HG02840 (cell line): ENCODE data around the gene PAAF1.

Experiments used
- ATAC-seq: cut with Tn5 transposase; IDR thresholded peaks from one replicate; pipeline ENCODE4 v1.9.1; 2021; ENCODE audit warnings: mild to moderate bottlenecking, moderate library complexity, moderate number of reproducible peaks; ENCODE audit not compliant: unreplicated experiment, low FRiP score

The PAAF1 gene

DNA sequence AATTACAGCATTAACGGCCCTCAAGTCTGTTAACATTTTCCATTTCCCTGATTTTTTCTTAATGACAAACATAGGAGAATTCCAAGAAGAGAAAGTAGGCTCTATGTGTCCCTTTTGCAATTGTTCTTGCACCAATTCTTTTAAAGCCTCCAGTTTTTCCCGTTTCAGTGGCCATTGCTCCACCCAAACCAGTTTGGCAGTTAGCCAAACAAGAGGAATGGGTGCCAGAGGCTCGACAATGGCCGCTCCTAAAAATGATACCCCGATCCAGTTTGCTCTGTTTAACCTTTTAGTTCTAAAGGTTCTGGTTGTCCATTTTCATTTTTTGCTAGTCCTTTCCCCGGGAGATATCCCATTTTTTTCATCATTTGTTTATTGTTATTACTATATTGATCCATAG is 67.3 kb downstream of the PAAF1 start:
- ATAC-seq = no peak

DNA sequence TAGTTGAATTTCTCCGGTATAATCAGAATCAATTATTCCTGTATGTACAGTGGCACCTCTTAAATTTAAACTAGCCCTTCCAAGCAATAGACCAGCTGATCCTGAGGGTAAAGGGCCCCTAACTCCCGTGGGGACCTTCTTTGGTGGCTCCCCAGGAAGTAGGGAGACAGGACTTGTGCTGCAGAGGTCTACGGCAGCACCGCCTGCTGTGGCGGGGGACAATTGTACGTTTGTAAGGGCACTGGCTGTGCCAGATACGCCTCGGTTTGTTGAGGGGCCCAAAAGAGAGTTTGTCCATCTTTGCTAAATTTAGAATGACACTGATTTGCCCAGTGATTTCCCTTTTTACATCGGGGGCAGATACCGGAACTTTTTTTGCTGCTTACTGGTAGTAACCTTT is 68.1 kb downstream of the PAAF1 start:
- ATAC-seq = no peak

- ATAC-seq = no peak
Observed at GRCh38 chr11:73945396-73945795, 68.6 kb downstream of the PAAF1 start.

DNA sequence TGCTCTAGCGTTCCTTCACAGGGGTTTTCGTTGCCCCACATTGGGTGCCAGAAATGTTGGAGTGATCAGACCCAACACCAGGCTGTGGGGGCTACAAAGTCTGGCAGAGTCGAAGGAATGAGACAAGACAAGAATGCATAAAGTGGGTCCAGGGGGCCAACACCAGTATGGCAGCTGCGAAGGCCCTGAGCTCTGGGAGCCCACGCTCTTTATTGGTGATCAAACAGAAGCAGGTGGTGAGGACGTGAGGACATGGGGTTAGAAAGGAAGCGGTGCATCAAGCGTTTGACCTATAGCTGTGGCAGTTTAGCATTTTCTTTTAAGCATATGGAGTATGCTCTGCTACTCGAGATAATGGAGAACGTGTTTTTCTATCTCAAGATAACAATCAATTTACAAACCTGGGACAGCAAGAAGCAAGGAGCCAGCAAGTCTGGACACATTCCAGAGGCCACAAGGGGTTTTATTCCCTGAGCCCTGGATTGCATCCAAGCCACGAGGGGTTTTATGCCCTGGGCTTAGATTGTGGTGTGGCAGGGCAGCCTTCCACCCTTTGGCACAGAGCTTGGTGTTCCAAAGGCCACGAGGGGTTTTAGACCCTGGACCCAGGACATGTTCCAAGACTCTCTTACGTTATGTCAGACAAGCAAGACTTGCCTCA is 70.1 kb downstream of the PAAF1 start:
- ATAC-seq = no peak

GRCh38 chr11:73949246-73949645 is 72.4 kb downstream of the PAAF1 start:
- no peak for ATAC-seq

GRCh38 chr11:73949912-73950311 is 73.1 kb downstream of the PAAF1 start:
- no peak for ATAC-seq

DNA sequence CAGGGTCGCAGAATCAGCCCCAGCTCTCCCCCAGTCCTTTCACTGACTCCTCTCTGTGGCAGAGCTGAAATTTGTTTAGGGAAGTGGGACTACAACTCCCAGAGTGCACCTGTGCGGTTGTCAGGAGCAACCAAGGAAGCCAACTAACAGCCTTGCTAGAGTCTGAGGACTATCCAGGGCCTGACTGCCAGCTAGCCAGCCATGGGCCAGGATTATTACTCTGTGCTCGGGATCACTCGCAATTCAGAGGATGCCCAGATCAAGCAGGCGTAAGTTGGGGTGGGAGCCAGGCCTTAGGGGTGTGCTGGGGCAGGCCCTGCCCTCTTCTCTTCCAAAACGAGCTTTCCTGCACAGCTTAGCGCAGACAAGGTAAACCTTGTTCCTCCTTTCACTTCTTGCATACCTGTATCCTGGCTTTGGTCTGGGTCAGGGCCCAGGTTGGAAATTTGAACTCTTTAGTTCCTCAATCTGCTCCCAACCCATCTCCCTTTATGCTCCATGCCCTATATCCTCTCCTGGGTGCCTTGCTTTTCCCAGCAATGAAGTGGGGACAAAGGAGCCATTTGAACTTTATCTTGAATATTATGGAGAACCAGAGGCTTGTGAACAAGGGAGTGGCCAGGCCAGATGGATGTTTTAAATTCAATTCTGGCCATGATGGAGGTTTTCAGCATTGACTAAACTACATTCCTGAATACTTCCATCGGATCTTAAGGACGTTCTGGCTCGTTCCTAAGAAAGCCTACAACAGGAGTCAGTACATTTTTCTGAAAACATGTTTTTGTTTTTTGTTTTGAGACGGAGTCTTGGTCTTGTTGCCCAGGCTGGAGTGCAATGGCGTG is 74.3 kb downstream of the PAAF1 start, which contains the start of gene DNAJB13:
Gene DNAJB13 (plus strand): TSS at position 158 of the 842 bp plus-strand sequence. CDS start 44 bp downstream, at position 202.
- no peak for ATAC-seq

- ATAC-seq = no peak
Observed at GRCh38 chr11:73951797-73952196, 75.0 kb downstream of the PAAF1 start.

GRCh38 chr11:73956876-73957653 is 80.3 kb downstream of the PAAF1 start:
- ATAC-seq = no peak

DNA sequence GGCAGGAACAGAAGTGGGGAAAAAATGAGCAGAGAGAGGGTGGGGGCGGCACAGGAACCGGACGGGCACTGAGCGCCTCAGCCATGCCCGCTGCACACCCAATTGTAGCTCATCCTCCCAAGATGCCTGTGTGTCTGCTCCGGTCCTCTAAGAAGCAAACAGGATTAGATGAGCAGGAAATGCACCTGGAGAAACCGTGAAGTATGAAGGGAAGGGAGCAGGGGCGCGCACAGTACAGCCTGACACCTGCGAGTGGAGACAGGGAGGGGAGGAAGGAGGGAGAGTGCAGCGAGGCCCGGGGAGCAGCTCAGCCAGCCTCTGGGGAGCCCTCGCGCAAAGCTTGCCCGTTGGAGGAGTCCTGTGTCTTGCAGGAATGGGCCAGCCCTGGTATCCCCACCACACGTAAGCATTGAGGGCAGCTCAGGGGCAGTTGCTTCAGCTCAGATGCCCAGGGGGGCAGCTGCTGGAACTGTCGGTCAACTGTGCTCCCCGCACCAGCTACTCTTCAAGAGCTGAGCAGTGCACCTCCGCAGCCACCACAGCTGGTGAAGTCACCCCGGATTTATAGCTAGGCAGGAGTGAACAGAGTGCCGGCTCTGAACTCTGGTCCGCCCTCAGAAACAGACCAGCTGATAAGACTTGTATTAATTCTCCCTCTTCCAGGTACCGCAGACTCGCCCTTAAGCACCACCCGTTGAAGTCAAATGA is 81.0 kb downstream of the PAAF1 start:
- no peak for ATAC-seq

GRCh38 chr11:73958521-73959141 is 81.8 kb downstream of the PAAF1 start:
- no peak for ATAC-seq

GRCh38 chr11:73961321-73961720 is 84.5 kb downstream of the PAAF1 start:
- no peak for ATAC-seq

DNA sequence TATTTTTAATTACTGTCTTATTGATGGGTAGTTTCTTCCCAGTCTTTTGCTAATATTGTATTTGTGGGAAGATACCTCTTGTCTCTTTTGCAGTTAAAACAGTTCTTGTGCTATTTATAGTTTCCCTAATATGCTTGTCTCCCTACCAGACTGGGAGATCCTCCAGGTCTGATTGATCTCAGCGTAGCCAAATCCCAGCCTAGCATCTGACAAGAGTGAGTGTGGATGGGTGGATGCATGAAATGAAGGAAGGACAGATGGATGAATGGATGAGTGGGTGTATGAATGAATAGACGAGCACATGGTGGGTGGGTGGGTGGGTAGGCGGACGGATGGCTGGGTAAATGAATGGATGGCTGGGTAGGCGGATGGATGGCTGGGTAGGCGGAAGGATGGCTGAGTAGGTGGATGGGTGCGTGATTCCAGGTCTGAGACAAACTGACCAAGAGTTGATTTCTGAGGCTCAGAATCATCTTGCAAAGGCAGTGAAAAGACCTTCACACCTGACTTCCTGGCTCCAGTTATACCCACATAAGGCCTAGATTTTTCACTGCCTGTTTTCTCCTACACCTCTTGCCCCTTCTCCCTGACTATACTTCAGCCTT is 85.4 kb downstream of the PAAF1 start:
- no peak for ATAC-seq

- no peak for ATAC-seq
Observed at GRCh38 chr11:73963861-73964260, 87.1 kb downstream of the PAAF1 start.

DNA sequence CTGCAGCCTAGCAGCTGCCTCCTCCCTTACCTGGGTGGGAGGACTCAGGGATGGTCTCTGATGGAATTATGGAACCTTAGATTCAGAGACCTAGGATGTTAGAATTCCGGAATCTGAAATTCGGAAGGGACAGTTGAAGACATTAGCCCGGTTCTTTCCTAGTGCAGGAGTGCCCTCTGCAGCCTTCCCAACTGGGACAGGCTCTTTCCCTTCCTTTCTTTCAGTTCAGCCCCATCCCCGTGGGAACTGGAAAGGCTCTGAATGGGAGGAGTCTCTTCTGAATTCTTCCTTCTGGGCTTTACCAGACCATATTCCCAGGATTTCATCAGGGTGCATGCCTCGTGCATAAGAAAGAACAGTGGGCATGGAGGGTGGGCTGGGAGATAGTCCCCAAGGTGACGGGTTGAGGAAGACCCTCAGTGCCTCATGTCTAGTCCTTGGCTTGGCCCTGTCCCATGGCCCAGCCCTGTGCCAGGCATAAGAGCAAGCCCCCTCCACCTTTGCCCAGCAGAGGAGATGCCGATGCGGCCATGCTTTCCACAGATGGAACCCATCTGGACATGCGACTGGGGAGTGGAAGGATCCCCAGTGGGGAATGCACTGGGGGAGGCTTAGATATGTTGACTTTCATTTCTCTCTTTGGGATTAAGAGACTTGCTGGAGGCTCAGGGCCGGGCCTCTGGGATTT is 88.4 kb downstream of the PAAF1 start:
- no peak for ATAC-seq

- no peak for ATAC-seq
Observed at GRCh38 chr11:73965764-73966121, 88.9 kb downstream of the PAAF1 start.

GRCh38 chr11:73968356-73968966 is 91.7 kb downstream of the PAAF1 start:
- ATAC-seq = no peak

DNA sequence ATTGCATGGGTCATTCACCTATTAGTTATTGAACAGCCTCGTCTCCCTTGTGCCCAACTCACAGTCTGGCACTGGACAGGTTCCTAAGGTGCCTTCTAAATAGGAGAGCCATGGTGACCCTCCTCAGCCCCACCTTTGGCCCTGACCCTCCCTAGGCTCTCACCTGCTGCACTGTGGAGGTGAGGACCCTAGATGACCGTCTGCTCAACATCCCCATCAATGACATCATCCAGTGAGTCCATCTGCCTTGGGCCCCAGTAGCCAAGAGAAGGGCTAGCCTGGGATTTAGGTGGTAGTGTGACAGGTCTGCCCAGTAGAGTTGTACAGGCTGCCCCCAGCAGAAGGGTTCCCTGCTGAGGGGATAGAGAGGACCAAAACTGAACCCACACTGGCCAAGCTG is 92.3 kb downstream of the PAAF1 start:
- ATAC-seq = no peak
